HL-60/S4 (cell line): ENCODE measurements around the gene ARSA.

Experiments
- in situ Hi-C: fragments of 300-500 bp; cut with MboI; formaldehyde crosslinking; loops from 2 replicates; pipeline ENCODE4 v1.14.3; 2022; ENCODE audit warnings: low sequenced_read_pairs

Gene ARSA

GRCh38 chr22:50606165-50606945, 21.6 kb downstream of the ARSA start:
- in situ Hi-C loops: no loop called here

GRCh38 chr22:50605613-50606074, 22.3 kb downstream of the ARSA start:
- in situ Hi-C loops: no loop called here

- in situ Hi-C loops: no loop called here
These were observed 22.8 kb downstream of the ARSA start for GRCh38 chr22:50605002-50605612.

- in situ Hi-C loops: no loop called here
These were observed 23.5 kb downstream of the ARSA start for GRCh38 chr22:50604256-50605001.

- in situ Hi-C loops: no loop called here
These were observed 24.3 kb downstream of the ARSA start for GRCh38 chr22:50603511-50604255.

GRCh38 chr22:50602338-50602700, 25.6 kb downstream of the ARSA start:
- in situ Hi-C loops: no loop called here

GRCh38 chr22:50601669-50602337, 26.1 kb downstream of the ARSA start:
- in situ Hi-C loops: no loop called here

- in situ Hi-C loops: no loop called here
These were observed 26.8 kb downstream of the ARSA start for GRCh38 chr22:50600967-50601668.

GRCh38 chr22:50600538-50600937, 27.4 kb downstream of the ARSA start, which contains the start of gene MAPK8IP2:
TSS of gene MAPK8IP2 (plus strand) at chr22:50600793. CDS start at chr22:50600819, 26 bp downstream.
- in situ Hi-C loops: no loop called here

GRCh38 chr22:50599816-50600455, 28.0 kb downstream of the ARSA start:
- in situ Hi-C loops: no loop called here

GRCh38 chr22:50597097-50597496, 30.9 kb downstream of the ARSA start:
- in situ Hi-C loops: no loop called here

GRCh38 chr22:50595189-50595588, 32.8 kb downstream of the ARSA start:
- in situ Hi-C loops: no loop called here

GRCh38 chr22:50587407-50587806, 40.5 kb downstream of the ARSA start:
- in situ Hi-C loops: no loop called here

GRCh38 chr22:50586416-50586815, 41.5 kb downstream of the ARSA start:
- in situ Hi-C loops: no loop called here

- in situ Hi-C loops: no loop called here
These were observed 42.2 kb downstream of the ARSA start for GRCh38 chr22:50585781-50586180.

- in situ Hi-C loops: no loop called here
These were observed 42.7 kb downstream of the ARSA start for GRCh38 chr22:50585238-50585637.

GRCh38 chr22:50584106-50585096, 43.6 kb downstream of the ARSA start:
- in situ Hi-C loops: no loop called here

- in situ Hi-C loops: no loop called here
These were observed 44.6 kb downstream of the ARSA start for GRCh38 chr22:50583294-50583861.
